HG03095 (cell line): ENCODE measurements around the gene SYT14.
"Not testable (repeated sequence)": the region's sequence is repeated elsewhere in the genome, so short reads cannot be mapped to it uniquely, and the experiment has no call there.

Experiments
- ATAC-seq: cut with Tn5 transposase; IDR thresholded peaks from one replicate; pipeline ENCODE4 v1.9.1; 2021; ENCODE audit warnings: moderate library complexity; ENCODE audit not compliant: unreplicated experiment

The SYT14 gene

GRCh38 chr1:209937996-209938959 lies at the start of gene SYT14:
SYT14 (plus strand) TSS chr1:209938217; CDS start chr1:209938265, 48 bp downstream.
- no peak for ATAC-seq

- ATAC-seq, result not testable (repeated sequence)
These were observed 49.5 kb upstream of the SYT14 start for GRCh38 chr1:209888291-209889076.

GRCh38 chr1:209889077-209889418 lies 49.0 kb upstream of the SYT14 start:
- no peak for ATAC-seq

GRCh38 chr1:209890641-209891330 lies 47.2 kb upstream of the SYT14 start:
- ATAC-seq, result no peak

- no peak for ATAC-seq
These were observed 44.3 kb upstream of the SYT14 start for GRCh38 chr1:209893751-209894150.

- no peak for ATAC-seq
These were observed 42.3 kb upstream of the SYT14 start for GRCh38 chr1:209895709-209896108.

GRCh38 chr1:209896346-209896745 lies 41.7 kb upstream of the SYT14 start:
- no peak for ATAC-seq

GRCh38 chr1:209898271-209898670 lies 39.7 kb upstream of the SYT14 start:
- not testable (repeated sequence) for ATAC-seq

GRCh38 chr1:209898851-209899250 lies 39.2 kb upstream of the SYT14 start:
- not testable (repeated sequence) for ATAC-seq

- ATAC-seq, result no peak
These were observed 38.1 kb upstream of the SYT14 start for GRCh38 chr1:209899948-209900347.

GRCh38 chr1:209900734-209901133 lies 37.3 kb upstream of the SYT14 start:
- ATAC-seq, result no peak

GRCh38 chr1:209901211-209901610 lies 36.8 kb upstream of the SYT14 start:
- ATAC-seq, result no peak

- ATAC-seq, result not testable (repeated sequence)
These were observed 33.2 kb upstream of the SYT14 start for GRCh38 chr1:209904774-209905173.

GRCh38 chr1:209911746-209912145 lies 26.3 kb upstream of the SYT14 start:
- ATAC-seq, result no peak

GRCh38 chr1:209912306-209912705 lies 25.7 kb upstream of the SYT14 start:
- ATAC-seq, result no peak

- ATAC-seq, result not testable (repeated sequence)
These were observed 18.4 kb upstream of the SYT14 start for GRCh38 chr1:209919637-209920036.

- ATAC-seq, result no peak
These were observed 17.2 kb upstream of the SYT14 start for GRCh38 chr1:209920844-209921243.

- no peak for ATAC-seq
These were observed 13.6 kb upstream of the SYT14 start for GRCh38 chr1:209924390-209924789.

- no peak for ATAC-seq
These were observed 12.0 kb upstream of the SYT14 start for GRCh38 chr1:209926045-209926444.

- ATAC-seq, result no peak
These were observed 10.6 kb upstream of the SYT14 start for GRCh38 chr1:209927466-209927865.

- ATAC-seq, result no peak
These were observed 8.3 kb upstream of the SYT14 start for GRCh38 chr1:209929751-209930150.
